Measurements from ENCODE around the gene CSDE1. TPM values are rescaled to one million over a fixed set of nuclear protein-coding genes. Genes with fewer than 3 reads are reported as not detected.
"Not testable (repeated sequence)": the region's sequence is repeated elsewhere in the genome, so short reads cannot be mapped to it uniquely, and the experiment has no call there.

The CSDE1 gene
- total RNA-seq, 3 donors from 2014 or later (not counting 1 experiment from before 2014, with no cell fraction given), result 461 to 473 (median 470) TPM

DNA sequence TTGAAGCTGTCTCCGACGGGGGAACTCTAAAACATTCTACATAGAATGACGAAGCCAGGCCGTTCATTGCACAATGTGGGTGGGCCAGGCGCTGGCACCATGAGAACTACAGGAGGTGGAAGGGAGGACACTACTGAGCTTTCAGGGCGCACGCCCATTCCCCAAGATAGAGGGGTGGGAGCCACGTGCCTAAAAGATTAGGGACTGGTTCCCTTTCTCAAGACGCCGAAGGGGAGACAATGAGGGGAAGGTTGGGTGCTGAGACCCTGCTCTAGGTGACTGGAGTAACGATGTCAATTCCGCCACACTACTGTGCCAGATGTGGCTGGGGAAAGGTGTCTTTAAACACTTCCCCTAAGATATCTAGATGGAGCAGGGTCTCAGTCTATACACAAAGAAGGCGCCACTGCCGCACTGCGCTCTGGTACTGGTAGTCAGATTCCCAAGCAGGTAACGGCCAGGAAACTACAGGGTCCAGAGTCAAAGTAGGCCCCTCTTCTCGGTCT, 782 bp downstream of the CSDE1 start:
- Mint-ChIP-seq H3K4me1 (peaks cover 50 to 55% of the 10 kb centered on the region in 2 donors), H3K36me3 (no peaks in the 10 kb centered on the region), H3K4me3 (peak overlapping the region; percentile 99), H3K9me3 (peaks cover 0 to 2% of the 10 kb centered on the region in 2 donors), H3K27ac (peak overlapping the region; percentile 99 to 100), H3K27me3 (ENCODE audit: low read depth in 2 of 2) (no peaks in the 10 kb centered on the region)
- H3K4me1 ChIP-seq (ENCODE audit: control insufficient read depth, insufficient read depth, low read length), result peaks cover 22% of the 10 kb centered on the region
- peak overlapping the region; percentile 95 for H3K4me3 ChIP-seq (ENCODE audit: low read length)
- ATAC-seq (peak in 1 of 3 donors; percentile 21), DNase-seq (peak in 1 of 2 donors; percentile 33)
- peak overlapping the region; percentile 96 for H3K27ac ChIP-seq (ENCODE audit: low read length)
- WGBS (ENCODE audit: insufficient coverage), result under 1% methylated on average over 17 of the region's 17 CpGs
- H3K9me3 ChIP-seq (ENCODE audit: control insufficient read depth, insufficient read depth, low read length), result no peaks in the 10 kb centered on the region
- TF ChIP-seq CTCF (IDR thresholded peaks at IDR 0.05), result no peak
- intact Hi-C loops (cut with micrococcal nuclease), result loop anchor here (1.0 to 2.0 kb wide), 5 partner anchors 23 to 944 kb away; partner anchors contain the start of genes BCAS2, NRAS, RSBN1 and SIKE1
- no peaks in the 10 kb centered on the region for H3K27me3 ChIP-seq (ENCODE audit: control insufficient read depth, insufficient read depth, low read length)
- no peaks in the 10 kb centered on the region for H3K36me3 ChIP-seq (ENCODE audit: control insufficient read depth, insufficient read depth, low read length)

- Histone ChIP-seq H3K9me3 (ENCODE audit: control insufficient read depth, insufficient read depth, low read length) (no peaks in the 10 kb centered on the region), H3K4me1 (ENCODE audit: control insufficient read depth, insufficient read depth, low read length) (peaks cover 25% of the 10 kb centered on the region), H3K36me3 (ENCODE audit: control insufficient read depth, insufficient read depth, low read length) (no peaks in the 10 kb centered on the region), H3K27me3 (ENCODE audit: control insufficient read depth, insufficient read depth, low read length) (no peaks in the 10 kb centered on the region), H3K27ac (ENCODE audit: low read length) (peak overlapping the region; percentile 96), H3K4me3 (ENCODE audit: low read length) (no peak overlapping the region)
- 27% methylated on average over 14 of the region's 14 CpGs for WGBS (ENCODE audit: insufficient coverage)
- H3K36me3 Mint-ChIP-seq, result no peaks in the 10 kb centered on the region
- peaks cover 57 to 62% of the 10 kb centered on the region in 2 donors for H3K4me1 Mint-ChIP-seq
- no peak for TF ChIP-seq CTCF (IDR thresholded peaks at IDR 0.05)
- peak overlapping the region; percentile 99 for H3K4me3 Mint-ChIP-seq
- no peaks in the 10 kb centered on the region for H3K27me3 Mint-ChIP-seq (ENCODE audit: low read depth in 2 of 2)
- intact Hi-C loops (cut with micrococcal nuclease), result loop anchor here (2.0 kb wide), 3 partner anchors 175 to 943 kb away; partner anchors contain the start of genes BCAS2 and RSBN1
- DNase-seq (peak in 1 of 2 donors; percentile 49), ATAC-seq (peak; percentile 17 to 33 (median 31))
- peak overlapping the region; percentile 99 to 100 for H3K27ac Mint-ChIP-seq
- H3K9me3 Mint-ChIP-seq, result peaks cover 0 to 2% of the 10 kb centered on the region in 2 donors
These were observed 1.5 kb downstream of the CSDE1 start for GRCh38 chr1:114756009-114756892.

- no peak for TF ChIP-seq CTCF (IDR thresholded peaks at IDR 0.05)
- H3K27me3 ChIP-seq (ENCODE audit: control insufficient read depth, insufficient read depth, low read length), result no peaks in the 10 kb centered on the region
- Mint-ChIP-seq H3K27me3 (ENCODE audit: low read depth in 2 of 2) (no peaks in the 10 kb centered on the region), H3K27ac (peak overlapping the region; percentile 99 to 100), H3K4me3 (peak overlapping the region; percentile 99), H3K4me1 (peaks cover 67 to 72% of the 10 kb centered on the region in 2 donors), H3K36me3 (no peaks in the 10 kb centered on the region), H3K9me3 (peaks cover 0 to 2% of the 10 kb centered on the region in 2 donors)
- peak overlapping the region; percentile 96 for H3K27ac ChIP-seq (ENCODE audit: low read length)
- DNase-seq (no peak), ATAC-seq (no peak)
- H3K36me3 ChIP-seq (ENCODE audit: control insufficient read depth, insufficient read depth, low read length), result no peaks in the 10 kb centered on the region
- intact Hi-C loops (cut with micrococcal nuclease), result no loop called here
- WGBS (ENCODE audit: insufficient coverage), result 69% methylated on average over 6 of the region's 7 CpGs
- H3K4me1 ChIP-seq (ENCODE audit: control insufficient read depth, insufficient read depth, low read length), result peaks cover 27% of the 10 kb centered on the region
- H3K9me3 ChIP-seq (ENCODE audit: control insufficient read depth, insufficient read depth, low read length), result no peaks in the 10 kb centered on the region
- H3K4me3 ChIP-seq (ENCODE audit: low read length), result no peak overlapping the region
These were observed 2.5 kb downstream of the CSDE1 start for GRCh38 chr1:114755006-114755931.

DNA sequence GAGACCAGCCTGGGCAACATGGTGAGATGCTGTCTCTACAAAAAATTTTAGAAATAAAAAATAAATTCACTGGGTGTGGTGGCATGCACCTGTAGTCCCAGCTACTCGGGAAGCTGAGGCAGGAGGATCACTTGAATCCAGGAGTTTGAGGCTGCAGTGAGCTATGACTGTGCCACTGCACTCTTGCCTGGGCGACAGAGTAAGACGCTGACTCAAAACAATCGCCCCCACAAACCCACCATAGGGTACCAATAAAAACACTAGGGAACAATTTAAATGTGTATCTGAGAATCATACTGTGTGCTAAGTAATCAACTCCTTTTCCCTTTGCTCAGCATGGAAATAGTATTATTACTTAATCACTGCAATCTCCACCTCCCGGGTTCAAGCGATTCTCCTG, 4.1 kb downstream of the CSDE1 start:
- H3K4me1 ChIP-seq (ENCODE audit: control insufficient read depth, insufficient read depth, low read length), result peaks cover 27% of the 10 kb centered on the region
- H3K4me3 Mint-ChIP-seq; intact Hi-C loops (cut with micrococcal nuclease); H3K9me3 ChIP-seq (ENCODE audit: control insufficient read depth, insufficient read depth, low read length); H3K9me3 Mint-ChIP-seq; H3K27me3 ChIP-seq (ENCODE audit: control insufficient read depth, insufficient read depth, low read length); ATAC-seq; DNase-seq; H3K4me3 ChIP-seq (ENCODE audit: low read length); H3K27me3 Mint-ChIP-seq (ENCODE audit: low read depth in 2 of 2); H3K27ac ChIP-seq (ENCODE audit: low read length); H3K36me3 Mint-ChIP-seq: not testable (repeated sequence)
- WGBS (ENCODE audit: insufficient coverage), result 82% methylated on average over 4 of the region's 6 CpGs
- Mint-ChIP-seq H3K4me1 (peaks cover 83 to 85% of the 10 kb centered on the region in 2 donors), H3K27ac (peak overlapping the region; percentile 99 to 100)
- peaks cover 14% of the 10 kb centered on the region for H3K36me3 ChIP-seq (ENCODE audit: control insufficient read depth, insufficient read depth, low read length)

All from natural killer cell (primary cell).